HG02840 (cell line): ENCODE measurements around the gene SOX15.
"Not testable (repeated sequence)": the region's sequence is repeated elsewhere in the genome, so short reads cannot be mapped to it uniquely, and the experiment has no call there.

Experiments
- ATAC-seq: cut with Tn5 transposase; IDR thresholded peaks from one replicate; pipeline ENCODE4 v1.9.1; 2021; ENCODE audit warnings: mild to moderate bottlenecking, moderate library complexity, moderate number of reproducible peaks; ENCODE audit not compliant: unreplicated experiment, low FRiP score

The SOX15 gene

DNA sequence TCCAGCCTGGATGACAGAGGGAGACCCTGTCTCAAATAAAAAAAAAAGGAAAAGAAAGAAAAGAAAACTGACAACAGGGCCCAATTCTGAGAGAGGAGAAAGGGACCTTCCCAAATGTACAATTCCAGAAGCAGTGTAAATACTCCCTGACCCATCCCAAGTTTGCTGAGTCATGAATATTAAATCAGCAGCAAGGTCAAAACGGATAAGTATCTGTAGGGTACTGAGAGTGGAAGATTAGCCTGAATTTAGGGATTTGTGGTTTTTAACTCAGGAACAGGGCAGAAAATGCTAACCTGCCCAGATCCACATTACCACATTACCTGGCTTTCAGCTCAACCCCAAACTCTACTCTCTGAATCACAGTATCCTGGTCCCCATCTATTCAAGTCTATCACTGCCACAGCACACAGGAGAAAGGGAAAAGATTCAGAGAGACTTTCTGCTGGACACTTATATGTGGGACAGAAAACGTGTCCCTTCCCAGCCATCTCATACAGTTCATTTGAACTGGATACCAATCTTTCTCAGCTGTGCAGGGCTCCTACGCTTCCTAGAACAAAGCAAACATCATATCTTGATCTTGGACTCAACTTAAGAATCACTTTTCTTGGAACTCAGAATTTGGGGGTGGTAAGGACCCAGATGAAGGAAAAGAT, 21.9 kb upstream of the SOX15 start:
- no peak for ATAC-seq

DNA sequence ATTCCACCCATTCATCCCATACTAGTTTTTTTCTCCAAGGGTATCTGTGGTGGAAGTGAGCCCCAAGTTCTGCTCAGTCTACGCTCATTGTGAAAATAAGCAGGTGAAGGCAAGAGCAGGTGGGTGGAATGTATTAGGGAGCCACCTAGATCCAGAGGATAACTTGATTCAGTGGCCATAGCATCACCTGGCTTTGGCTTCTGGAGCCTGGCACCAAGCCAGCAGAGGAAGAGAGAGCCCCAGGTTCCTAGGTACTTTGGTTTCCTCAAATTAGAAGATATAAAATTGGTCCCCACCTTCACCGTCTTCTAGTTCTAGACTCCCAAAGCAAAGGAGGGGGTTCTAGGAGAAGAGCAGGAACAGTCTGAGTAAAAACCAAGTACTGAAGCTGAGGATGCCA, 20.7 kb upstream of the SOX15 start:
- no peak for ATAC-seq

DNA sequence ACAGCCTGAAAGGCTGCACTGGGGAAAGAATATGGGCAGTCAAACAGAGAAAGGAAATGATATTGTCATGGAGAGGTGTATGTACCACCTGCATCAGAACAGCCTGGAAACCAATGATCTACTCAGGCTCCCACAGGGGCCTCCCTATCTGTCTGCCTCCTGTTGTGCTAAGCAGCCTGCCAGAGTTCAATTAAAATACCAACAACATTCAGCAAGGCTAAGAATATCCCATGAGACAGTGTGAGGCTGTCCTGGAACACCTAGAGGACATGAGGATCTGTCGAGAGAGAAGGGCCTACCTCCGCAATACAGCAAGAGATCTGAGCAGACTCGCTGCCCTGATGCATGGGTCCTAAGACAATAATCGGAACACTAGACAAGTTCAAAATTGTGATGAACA, 16.4 kb upstream of the SOX15 start:
- no peak for ATAC-seq

DNA sequence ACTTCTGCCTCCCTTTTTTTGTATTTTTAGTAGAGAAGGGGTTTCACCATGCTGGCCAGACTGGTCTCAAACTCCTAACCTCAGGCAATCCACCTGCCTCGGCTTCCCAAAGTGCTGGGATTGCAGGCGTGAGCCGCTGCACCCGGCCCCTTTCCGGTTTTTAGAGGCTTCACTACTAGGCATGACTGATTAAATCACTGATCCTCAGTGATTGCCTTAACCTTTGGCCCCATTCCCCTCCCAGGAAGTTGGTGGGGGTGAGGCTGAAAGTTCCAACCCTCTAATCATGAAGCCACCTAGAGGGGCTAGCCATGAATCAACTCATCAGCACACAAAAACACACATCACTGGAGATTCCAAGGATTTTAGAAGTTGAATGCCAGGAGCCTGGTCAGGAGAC, 7.7 kb upstream of the SOX15 start:
- not testable (repeated sequence) for ATAC-seq

DNA sequence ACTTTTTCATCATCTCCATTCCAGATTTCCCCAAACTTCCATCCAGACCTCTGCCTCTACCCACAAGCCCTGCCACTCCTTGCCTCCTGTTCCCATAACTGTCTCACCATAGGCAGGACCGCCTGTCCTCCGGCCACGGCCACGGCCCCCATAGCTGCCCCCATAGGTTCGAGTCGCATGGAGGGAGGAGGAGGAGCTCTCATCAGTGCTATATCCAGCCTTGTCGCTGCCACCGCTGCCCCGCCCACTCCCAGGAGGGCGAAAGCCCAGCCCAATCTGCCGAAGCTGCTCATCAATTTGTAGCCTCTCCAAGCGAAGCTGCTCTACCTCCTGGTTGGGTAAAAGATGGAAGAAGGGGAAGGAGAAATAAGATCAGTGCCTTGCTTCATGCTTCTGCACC, 3.4 kb upstream of the SOX15 start:
- ATAC-seq, result no peak

DNA sequence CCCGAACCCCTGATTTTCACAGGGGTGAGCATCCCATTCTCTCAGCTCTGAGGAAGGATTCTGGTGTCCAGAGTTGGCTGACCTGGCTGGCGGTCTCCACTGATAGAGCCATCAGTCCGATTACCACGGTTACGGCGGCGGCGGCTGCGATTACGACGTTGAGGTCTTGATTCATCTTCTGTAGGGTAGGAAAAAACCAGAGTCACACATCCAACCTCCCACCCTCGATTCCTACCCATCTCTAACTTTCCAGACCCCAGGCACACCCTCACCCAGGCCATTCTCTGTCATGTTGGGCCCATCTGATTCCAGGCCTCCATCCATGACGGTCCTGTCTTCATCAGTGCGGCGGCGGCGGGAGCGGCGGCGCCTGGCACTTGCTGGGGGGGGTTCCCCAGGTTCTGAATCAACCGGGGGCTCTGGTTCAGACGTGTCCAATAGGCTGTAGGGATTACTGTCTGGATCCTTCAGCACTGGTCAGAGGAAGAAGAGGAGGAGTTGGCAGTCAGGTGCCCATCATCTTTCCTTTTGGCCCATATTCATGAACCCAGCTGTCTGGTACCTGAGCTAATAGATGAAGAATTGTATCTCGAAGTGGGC, 2.6 kb upstream of the SOX15 start:
- ATAC-seq, result no peak

DNA sequence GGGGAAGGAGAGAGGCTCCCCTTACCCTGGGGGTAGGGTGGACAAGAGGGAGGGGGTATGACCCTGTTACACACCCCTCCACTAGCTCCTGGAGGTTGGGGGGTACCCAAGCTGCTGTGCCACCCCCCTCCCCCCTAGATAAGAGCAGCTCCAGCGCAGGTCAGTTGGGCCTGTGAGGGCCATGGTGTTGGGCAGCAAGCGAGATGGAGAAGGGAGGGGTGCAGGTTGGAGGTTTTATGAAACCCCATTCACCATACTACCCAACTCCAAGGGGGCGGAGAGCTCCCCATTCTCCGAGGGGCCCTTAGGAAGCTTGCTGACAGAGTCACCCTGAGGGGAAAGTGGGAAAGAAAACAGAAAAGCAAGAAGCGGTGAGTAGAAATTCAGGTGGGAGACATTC, 1.7 kb upstream of the SOX15 start:
- no peak for ATAC-seq

DNA sequence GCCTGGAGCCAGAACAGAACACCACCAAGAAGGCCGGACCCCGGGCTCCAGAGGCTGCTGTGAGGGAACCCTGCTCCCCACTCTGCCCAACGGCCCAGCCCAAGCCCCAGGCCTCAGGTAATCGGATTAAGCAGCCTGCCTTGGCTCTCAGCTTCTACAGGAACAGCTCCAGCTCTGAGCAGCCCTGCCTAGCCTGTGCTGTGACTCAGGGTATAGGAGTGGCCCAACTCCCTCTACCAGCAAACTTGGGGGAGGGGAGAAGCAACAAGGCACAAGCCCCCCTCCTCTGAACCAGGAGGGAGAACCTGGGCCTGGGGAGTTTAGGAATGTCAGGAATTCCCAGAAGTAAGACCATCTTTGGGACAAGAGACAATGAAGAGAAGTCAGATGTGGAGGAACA, 849 bp upstream of the SOX15 start:
- no peak for ATAC-seq

DNA sequence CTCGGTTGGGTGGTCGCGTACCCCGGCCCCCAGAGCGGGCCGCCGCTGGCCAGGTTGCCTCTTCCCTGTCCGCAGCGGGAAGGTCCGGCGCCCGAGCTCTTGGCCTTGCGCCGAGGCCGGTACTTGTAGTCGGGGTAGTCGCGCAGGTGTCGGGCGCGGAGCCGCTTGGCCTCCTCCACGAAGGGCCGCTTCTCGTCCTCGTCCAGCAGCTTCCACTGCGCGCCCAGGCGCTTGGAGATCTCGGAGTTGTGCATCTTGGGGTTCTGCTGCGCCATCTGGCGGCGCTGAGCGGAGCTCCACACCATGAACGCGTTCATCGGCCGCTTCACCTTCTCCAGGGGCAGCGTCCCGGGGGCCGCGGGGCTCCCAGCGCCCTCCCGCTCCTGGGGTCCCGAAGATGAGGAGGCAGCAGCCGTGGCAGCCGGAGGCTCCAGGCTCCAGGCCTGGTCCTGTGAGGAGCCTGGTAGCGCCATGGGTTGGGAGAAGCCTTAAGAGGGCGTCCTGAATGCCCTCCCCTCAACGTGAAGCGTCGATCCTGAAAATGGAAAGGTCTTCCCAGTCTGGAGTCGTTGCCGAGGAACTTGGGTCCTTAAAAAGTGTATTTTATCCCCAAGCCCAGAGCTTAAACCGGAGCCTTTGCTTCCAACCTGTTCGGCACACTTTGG, 558 bp downstream of the SOX15 start:
- ATAC-seq, result no peak

DNA sequence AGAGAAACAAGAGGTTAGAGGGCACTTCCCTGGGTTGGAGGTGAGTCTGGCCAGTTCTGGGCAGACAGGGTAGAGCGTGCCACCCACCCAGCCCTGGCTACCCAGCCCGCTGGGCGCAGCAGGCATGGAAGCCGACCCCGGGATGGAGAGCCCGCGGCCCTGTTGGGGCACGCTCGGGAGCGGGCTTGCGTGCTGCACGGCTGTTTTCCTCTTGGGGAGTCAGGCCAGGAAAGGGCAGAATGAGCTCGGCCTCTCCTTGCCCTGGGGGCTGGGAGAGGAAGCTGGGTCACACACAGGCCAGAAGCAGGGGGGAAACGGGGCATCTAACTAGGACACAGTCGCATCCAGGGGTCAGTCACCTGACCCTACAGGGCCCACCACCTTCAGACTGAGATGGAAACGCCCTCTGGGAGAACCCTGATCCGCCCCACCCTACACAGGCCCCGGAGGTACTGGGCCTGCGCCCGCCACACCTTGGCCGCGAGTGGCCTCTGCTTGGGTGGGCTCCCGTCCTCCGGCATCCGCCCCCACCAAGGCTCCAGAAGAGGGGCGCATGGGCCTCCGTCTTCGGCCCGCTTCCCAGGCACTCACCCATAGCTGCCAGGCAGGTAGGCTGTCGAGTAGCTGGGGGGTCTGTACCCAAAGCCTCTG, 1.2 kb downstream of the SOX15 start:
- ATAC-seq, result no peak

DNA sequence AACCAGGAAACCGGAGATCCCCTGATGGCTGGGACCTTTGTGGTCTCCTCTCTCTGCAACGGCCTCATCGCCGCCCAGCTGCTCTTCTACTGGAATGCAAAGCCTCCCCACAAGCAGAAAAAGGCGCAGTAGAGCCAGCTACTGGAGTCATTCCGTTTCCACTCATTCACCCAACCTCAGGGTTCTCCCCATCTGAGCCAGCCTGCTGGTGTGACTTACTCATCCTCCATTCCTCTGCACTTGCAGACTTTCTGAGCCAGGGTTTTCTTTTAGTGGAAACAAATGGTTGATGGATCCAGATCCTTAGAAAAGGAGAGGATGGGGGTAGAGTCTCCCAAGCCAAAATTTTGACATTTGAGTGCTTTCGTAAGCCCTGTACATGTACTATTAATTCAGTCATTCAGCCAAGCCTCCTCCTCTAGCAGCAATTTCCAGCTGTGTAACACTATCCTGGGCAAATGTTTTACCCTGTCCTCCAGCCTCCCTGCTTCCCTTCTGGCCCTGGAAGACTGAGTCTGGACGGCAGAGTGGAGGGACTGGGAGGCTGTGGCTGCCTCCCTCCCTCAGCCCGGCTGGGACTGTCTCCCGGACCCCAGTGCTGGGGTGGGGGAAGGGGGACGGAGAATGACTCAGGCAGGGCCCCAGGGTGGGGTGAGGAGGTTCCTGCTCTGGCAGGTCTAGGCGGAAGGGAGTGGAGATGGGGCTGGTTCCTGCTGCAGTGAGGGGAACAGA, 2.3 kb downstream of the SOX15 start:
- no peak for ATAC-seq

DNA sequence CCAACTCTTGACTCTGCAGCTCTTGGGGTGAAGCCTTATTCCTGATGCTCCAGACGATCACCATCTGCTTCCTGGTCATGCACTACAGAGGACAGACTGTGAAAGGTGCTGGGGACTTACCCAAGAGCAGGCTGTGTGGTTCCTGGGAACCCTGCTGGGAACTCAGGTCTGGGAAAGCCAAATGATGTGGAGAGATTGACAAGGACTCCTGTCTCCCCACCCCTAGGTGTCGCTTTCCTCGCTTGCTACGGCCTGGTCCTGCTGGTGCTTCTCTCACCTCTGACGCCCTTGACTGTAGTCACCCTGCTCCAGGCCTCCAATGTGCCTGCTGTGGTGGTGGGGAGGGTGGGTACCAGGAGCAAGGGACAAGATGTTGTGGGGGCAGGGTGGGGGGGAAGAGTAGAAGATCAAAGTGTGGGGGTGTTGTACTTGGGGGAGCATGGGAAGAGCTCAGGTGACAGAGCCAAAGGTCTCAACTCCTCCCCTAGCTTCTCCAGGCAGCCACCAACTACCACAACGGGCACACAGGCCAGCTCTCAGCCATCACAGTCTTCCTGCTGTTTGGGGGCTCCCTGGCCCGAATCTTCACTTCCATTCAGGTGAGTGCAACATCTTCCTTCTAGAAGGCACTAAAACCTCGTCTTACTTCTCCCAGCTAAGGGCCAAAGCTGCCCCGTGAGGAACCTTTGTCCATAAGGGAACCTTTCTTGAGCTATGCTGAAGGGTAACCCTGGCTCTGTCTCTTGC, 3.0 kb downstream of the SOX15 start:
- no peak for ATAC-seq

DNA sequence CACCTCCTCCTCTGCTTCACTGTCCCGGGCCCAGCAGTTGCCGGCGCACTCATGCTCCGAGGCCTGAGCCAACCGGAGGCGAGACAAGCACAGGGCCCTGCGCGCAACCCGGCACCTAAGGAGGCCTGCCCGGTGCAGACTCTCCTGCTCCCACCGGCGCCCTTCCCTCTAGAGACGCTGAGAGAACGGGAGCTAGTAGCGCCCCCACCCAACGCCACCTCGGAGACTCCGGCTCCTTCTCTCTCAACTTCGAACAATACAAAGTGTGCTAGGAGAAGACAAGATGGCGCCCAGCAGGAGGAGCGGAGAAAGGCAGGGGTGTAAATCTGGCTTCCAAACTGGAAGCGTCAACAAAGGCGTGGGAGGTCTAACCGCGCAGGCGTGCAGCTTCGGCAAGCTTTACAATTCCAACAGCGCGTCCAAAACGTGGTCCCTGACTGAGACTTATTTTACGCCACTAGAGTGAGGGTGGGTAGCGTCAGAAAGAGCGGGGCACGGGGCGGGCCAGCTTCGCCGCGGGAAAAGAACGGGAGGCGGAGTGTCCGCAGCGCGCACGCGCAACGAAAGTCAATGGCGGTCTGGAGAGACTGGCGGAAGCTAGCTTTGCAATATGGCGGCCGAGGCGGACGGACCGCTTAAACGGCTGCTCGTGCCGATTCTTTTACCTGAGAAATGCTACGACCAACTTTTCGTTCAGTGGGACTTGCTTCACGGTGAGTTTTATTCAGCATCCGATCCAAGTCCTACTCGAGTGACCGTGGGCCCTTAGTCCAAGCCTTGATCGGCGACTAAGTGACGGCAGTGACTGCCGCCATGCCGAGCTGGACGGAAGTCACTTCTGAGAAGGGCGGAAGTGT, 6.4 kb downstream of the SOX15 start, which contains the start of gene MPDU1:
Gene MPDU1, plus strand, starts transcription at position 600 of the 857 bp plus-strand sequence. Its CDS starts 11 bp downstream, at position 611.
- peak; percentile 66 for ATAC-seq

DNA sequence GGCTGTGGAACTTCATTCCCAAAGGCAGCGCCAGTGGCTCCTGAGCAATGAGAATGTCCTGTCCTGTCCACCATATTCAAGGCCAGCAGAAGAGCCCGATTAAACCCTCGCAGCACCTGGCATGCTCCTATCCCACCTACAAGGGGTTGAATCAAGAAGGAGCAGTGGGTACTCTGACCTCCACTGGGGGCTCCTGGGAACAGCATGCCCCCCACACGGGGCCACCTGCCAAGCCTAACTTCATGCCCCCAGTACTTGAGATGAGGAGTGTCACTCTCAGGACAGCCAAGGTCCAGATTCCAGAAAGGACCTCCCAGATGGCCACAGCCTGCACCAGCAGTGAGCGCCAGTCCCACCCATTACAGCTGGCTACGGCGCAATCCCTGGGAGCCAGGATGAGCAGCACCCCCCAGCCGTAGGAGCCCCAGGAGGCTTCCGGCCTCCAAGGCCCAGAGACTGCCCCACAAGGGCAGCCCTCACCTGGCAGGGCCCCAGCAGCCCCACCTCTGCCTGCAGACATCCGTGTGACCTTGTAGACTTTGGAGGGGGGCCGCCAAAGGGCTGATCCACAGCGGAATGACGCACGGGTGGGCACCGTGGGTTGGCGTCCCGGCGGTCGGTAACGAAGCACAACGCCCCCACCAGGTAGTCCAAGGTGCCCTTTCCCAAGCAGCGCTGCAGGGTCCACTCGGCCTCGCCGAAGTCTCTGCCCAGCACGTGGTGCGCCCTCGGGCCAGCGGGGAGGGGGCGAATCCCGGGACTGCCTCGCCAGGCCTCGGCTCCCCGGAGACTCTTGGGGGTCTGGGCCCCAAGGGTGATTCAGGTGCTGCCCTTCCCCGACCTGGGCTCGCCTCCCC, 7.3 kb downstream of the SOX15 start:
- no peak for ATAC-seq

DNA sequence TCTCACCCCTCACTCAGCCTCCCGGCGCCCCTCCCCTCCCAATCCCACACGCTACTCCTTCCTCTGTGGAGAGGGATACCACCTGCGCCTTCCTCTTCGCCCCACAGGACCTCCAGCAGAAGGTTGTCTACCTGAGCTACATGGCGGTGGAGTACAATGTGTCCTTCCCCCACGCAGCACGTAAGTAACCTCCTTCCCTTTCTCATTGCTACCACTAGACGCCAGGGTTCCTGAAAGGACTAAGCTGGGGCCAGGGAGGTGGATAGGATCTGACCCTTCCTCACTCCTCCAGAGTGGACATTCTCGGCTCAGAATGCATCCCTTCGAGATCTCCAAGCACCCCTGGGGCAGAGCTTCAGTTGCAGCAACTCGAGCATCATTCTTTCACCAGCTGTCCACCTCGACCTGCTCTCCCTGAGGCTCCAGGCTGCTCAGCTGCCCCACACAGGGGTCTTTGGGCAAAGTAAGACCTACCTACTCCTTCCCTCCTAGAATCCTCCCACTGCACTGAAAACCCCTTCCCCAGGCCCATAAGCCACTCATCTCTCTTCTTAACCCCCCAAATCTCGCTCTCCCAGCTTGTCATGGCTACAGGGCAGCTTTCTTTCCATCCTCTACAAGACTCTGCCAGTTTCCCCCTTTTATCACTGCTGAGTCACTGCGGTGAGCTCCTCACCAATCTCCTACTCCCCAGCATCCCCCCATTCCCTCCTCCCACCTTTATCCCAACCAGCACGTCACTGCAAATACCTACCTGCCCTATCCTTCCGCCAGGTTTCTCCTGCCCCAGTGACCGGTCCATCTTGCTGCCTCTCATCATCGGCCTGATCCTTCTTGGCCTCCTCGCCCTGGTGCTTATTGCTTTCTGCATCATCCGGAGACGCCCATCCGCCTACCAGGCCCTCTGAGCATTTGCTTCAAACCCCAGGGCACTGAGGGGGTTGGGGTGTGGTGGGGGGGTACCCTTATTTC, 9.0 kb downstream of the SOX15 start:
- ATAC-seq, result no peak

DNA sequence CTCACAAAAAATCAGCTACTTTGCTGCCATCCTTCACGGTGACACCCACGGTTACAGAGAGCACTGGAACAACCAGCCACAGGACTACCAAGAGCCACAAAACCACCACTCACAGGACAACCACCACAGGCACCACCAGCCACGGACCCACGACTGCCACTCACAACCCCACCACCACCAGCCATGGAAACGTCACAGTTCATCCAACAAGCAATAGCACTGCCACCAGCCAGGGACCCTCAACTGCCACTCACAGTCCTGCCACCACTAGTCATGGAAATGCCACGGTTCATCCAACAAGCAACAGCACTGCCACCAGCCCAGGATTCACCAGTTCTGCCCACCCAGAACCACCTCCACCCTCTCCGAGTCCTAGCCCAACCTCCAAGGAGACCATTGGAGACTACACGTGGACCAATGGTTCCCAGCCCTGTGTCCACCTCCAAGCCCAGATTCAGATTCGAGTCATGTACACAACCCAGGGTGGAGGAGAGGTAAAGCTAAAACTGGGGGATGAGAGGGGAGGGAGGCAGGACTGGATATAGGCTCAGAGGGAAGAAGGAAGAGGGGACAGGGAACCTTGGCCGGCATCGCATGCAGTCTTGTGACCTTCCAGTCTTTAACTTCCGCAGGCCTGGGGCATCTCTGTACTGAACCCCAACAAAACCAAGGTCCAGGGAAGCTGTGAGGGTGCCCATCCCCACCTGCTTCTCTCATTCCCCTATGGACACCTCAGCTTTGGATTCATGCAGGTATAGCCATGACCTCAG, 9.9 kb downstream of the SOX15 start:
- no peak for ATAC-seq
